Hepatocyte (in vitro differentiated cells): ENCODE measurements around the gene RGS6. TPM values are rescaled to one million over a fixed set of nuclear protein-coding genes. Genes with fewer than 3 reads are reported as not detected.

Experiments used
- DNase-seq: peaks from one replicate; pipeline ENCODE4 v3.0.0-alpha.2; 2016; ENCODE audit warnings: low spot score
- H2AFZ ChIP-seq: fragments of 200-600 bp; sonication (generic); 2 replicates; pipeline ENCODE4 v1.6.0; 2016; ENCODE audit warnings: antibody characterized with exemption, mild to moderate bottlenecking
- H3K27ac ChIP-seq: fragments of 200-600 bp; sonication (generic); 2 replicates; pipeline ENCODE4 v1.5.1; 2016; ENCODE audit warnings: mild to moderate bottlenecking
- H3K27me3 ChIP-seq: fragments of 200-600 bp; sonication (generic); 2 replicates; pipeline ENCODE4 v1.6.1; 2016
- H3K36me3 ChIP-seq: fragments of 200-600 bp; sonication (generic); replicated peaks from 2 replicates; pipeline ENCODE4 v1.5.1; 2016; ENCODE audit warnings: low read depth; ENCODE audit not compliant: insufficient read depth
- H3K4me1 ChIP-seq: fragments of 200-600 bp; sonication (generic); 2 replicates; pipeline ENCODE4 v1.5.1; 2016; ENCODE audit warnings: mild to moderate bottlenecking, moderate library complexity; ENCODE audit not compliant: insufficient read depth
- H3K4me2 ChIP-seq: fragments of 200-600 bp; sonication (generic); 2 replicates; pipeline ENCODE4 v1.6.0; 2016
- H3K4me3 ChIP-seq: fragments of 200-600 bp; sonication (generic); 2 replicates; pipeline ENCODE4 v1.5.1; 2016; ENCODE audit warnings: mild to moderate bottlenecking
- H3K79me2 ChIP-seq: fragments of 200-600 bp; sonication (generic); 2 replicates; pipeline ENCODE4 v1.6.0; 2017; ENCODE audit warnings: mild to moderate bottlenecking
- H3K9me2 ChIP-seq: fragments of 200-600 bp; sonication (generic); replicated peaks from 2 replicates; pipeline ENCODE4 v1.6.0; 2017; ENCODE audit warnings: mild to moderate bottlenecking; ENCODE audit not compliant: insufficient read depth
- H3K9me3 ChIP-seq: fragments of 200-600 bp; sonication (generic); 2 replicates; pipeline ENCODE4 v1.5.1; 2016; ENCODE audit warnings: low read depth, mild to moderate bottlenecking
- H4K20me1 ChIP-seq: fragments of 200-600 bp; sonication (generic); 2 replicates; pipeline ENCODE4 v1.6.0; 2016; ENCODE audit warnings: mild to moderate bottlenecking; ENCODE audit not compliant: insufficient read depth, poor library complexity, severe bottlenecking
- CTCF ChIP-seq: fragments of 200-600 bp; sonication (generic); IDR thresholded peaks from 2 replicates; pipeline ENCODE4 v1.5.1; 2016; ENCODE audit warnings: antibody characterized with exemption, mild to moderate bottlenecking; ENCODE audit not compliant: poor library complexity
- EZH2 ChIP-seq: fragments of 200-600 bp; sonication (generic); IDR thresholded peaks from 2 replicates; pipeline ENCODE4 v1.6.1; 2016; ENCODE audit warnings: antibody characterized with exemption, mild to moderate bottlenecking, borderline replicate concordance
- EZH2phosphoT487 ChIP-seq: fragments of 200-600 bp; sonication (generic); IDR thresholded peaks from one replicate; pipeline ENCODE4 v1.6.1; 2018; ENCODE audit warnings: antibody characterized with exemption, mild to moderate bottlenecking, low read depth, moderate library complexity; ENCODE audit not compliant: unreplicated experiment, severe bottlenecking
- WGBS: methylation state at CpG from one replicate; pipeline ENCODE4 v1.1.6; 2016; ENCODE audit warnings: low lambda C conversion rate; ENCODE audit errors: missing lambda C conversion rate; 5-methylcytosine and 5-hydroxymethylcytosine counted together
- polyA plus RNA-seq: library from polyadenylated mRNA; unstranded; fragments of >200 nt; fragmentation: Nextera tagmentation; extraction: Ambion mirVana; gene quantifications from 2 replicates; pipeline ENCODE4 v1.2.1, GENCODE V29; 2016
- total RNA-seq: library from RNA; depleted of rRNA; stranded (reverse); fragments of >200 nt; gene quantifications from 2 replicates; pipeline ENCODE4 v1.2.3, GENCODE V29; 2014

Gene RGS6
- total and polyA plus RNA-seq, 2 experiments from 2014 or later: 0.25 to 0.87 TPM

GRCh38 chr14:72128629-72129028, 196.4 kb downstream of the RGS6 start:
- Histone ChIP-seq H4K20me1 (no peaks in the 10 kb centered on the region), H3K27ac (no peak overlapping the region), H3K9me2 (no peaks in the 10 kb centered on the region), H3K79me2 (no peaks in the 10 kb centered on the region), H3K4me2 (no peak overlapping the region), H3K4me3 (no peak overlapping the region), H3K27me3 (no peaks in the 10 kb centered on the region), H2AFZ (no peak overlapping the region), H3K9me3 (no peaks in the 10 kb centered on the region), H3K4me1 (no peaks in the 10 kb centered on the region), H3K36me3 (no peaks in the 10 kb centered on the region)
- 74% methylated on average over 11 of the region's 11 CpGs for WGBS
- TF ChIP-seq CTCF (no peak), EZH2phosphoT487 (no peak), EZH2 (no peak)
- no peak for DNase-seq

- no peaks in the 10 kb centered on the region for H3K79me2 ChIP-seq
- no peaks in the 10 kb centered on the region for H4K20me1 ChIP-seq
- no peak for DNase-seq
- no peak overlapping the region for H3K27ac ChIP-seq
- no peak overlapping the region for H2AFZ ChIP-seq
- TF ChIP-seq EZH2phosphoT487 (no peak), CTCF (no peak), EZH2 (no peak)
- H3K9me2 ChIP-seq: no peaks in the 10 kb centered on the region
- H3K4me2 ChIP-seq: no peak overlapping the region
- no peaks in the 10 kb centered on the region for H3K36me3 ChIP-seq
- no peaks in the 10 kb centered on the region for H3K9me3 ChIP-seq
- no peak overlapping the region for H3K4me3 ChIP-seq
- no peaks in the 10 kb centered on the region for H3K4me1 ChIP-seq
- WGBS: 84% methylated on average over 3 of the region's 3 CpGs
- H3K27me3 ChIP-seq: no peaks in the 10 kb centered on the region
Measured at GRCh38 chr14:72129291-72129690, 197.1 kb downstream of the RGS6 start.

GRCh38 chr14:72141084-72141483, 208.9 kb downstream of the RGS6 start:
- Histone ChIP-seq H3K36me3 (no peaks in the 10 kb centered on the region), H3K27ac (no peak overlapping the region), H2AFZ (no peak overlapping the region), H3K4me3 (no peak overlapping the region), H3K4me1 (no peaks in the 10 kb centered on the region), H3K9me3 (no peaks in the 10 kb centered on the region), H3K27me3 (no peaks in the 10 kb centered on the region), H3K79me2 (no peaks in the 10 kb centered on the region), H3K9me2 (no peaks in the 10 kb centered on the region), H3K4me2 (no peak overlapping the region), H4K20me1 (no peaks in the 10 kb centered on the region)
- no peak for TF ChIP-seq EZH2
- no peak for TF ChIP-seq EZH2phosphoT487
- TF ChIP-seq CTCF: no peak
- DNase-seq: no peak
- WGBS: 79% methylated on average over 2 of the region's 2 CpGs

GRCh38 chr14:72142328-72142727, 210.1 kb downstream of the RGS6 start:
- TF ChIP-seq EZH2 (no peak), EZH2phosphoT487 (no peak), CTCF (no peak)
- DNase-seq: no peak
- H3K9me2 ChIP-seq: no peaks in the 10 kb centered on the region
- H2AFZ ChIP-seq: no peak overlapping the region
- no peaks in the 10 kb centered on the region for H3K36me3 ChIP-seq
- no peaks in the 10 kb centered on the region for H3K27me3 ChIP-seq
- 97% methylated on average over 2 of the region's 2 CpGs for WGBS
- no peaks in the 10 kb centered on the region for H4K20me1 ChIP-seq
- H3K79me2 ChIP-seq: no peaks in the 10 kb centered on the region
- no peaks in the 10 kb centered on the region for H3K9me3 ChIP-seq
- no peak overlapping the region for H3K4me2 ChIP-seq
- no peak overlapping the region for H3K4me3 ChIP-seq
- H3K27ac ChIP-seq: no peak overlapping the region
- no peaks in the 10 kb centered on the region for H3K4me1 ChIP-seq
